ENCODE data around the gene MAPK4.

Gene MAPK4

DNA sequence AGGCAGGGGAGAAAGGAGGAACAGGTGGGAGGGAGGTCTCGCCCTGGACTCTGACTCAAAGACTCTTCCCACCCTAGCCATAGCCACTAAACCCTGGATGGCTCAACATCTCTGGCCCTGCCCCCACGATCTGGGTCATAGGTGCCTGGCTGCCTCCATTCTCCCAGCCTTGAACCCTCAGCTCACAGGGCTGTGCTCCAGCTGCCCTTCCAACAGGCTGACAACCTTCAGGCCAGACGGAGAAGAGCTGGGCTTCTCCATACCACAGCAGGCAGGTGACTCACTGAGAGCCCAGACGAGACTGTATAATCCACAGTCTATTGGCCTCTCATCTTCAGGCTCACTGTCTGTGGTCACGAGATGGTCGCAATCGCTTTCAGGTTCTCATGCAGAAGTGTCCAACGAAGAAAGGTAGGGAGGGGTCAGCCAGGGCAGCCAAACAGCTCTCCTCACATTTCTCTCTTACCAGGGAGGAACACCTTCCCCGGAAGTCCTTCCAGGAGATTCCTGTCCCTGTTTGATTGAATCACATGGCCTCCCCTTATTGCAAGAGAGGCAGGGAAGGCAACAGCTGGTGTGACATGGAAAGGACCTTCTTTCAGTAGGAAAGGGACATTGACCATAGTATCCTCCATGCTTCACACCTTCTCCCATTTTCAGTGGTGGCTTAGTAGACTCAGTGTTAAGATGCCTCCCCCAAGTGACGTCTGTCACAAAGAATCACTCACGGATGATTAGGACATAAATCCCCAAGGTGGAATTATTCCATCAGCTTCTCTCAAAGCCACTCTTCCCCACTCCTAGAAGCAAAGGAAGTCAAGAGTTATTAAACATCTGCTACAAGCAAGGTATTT lies 159.8 kb downstream of the MAPK4 start:
- DNase-seq (ENCODE audit: low read depth): no peak

DNA sequence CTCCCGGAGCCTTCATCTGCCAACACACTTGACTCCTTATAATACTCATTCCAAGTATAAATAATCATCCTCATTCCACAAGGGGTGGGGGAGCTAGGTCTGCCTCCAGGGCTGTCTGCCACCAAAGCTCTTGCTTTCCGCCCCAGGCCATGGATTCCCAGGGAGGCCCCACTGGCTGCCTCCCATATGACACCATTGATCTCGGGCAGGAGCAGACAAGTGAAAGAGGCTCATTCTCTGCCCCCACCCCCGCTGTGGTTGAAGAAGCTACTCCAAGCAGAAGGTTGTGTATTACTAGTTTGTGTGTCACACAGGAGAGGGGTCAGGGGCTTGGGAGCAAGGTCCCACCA lies 160.4 kb downstream of the MAPK4 start:
- no peak for DNase-seq (ENCODE audit: low read depth)

DNA sequence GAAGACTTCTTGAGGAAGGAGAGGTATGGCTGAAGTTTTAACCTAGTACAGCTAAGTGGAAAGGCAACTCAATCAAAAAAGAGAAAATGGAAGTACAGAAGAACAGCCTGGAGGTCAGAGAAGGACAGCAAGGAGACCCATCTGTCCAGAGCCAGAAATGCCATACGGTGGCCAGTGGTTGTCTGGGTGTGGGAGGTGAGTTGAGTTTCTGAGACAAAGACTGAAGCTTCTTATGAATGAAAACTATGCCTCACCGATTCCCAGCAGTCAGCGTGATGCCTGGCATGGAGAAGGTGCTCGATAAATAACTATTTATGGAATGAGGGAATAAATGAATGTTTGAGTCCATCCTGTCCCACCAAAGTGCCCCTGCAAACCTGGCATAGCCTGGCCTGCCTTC lies 161.1 kb downstream of the MAPK4 start:
- no peak for DNase-seq (ENCODE audit: low read depth)

DNA sequence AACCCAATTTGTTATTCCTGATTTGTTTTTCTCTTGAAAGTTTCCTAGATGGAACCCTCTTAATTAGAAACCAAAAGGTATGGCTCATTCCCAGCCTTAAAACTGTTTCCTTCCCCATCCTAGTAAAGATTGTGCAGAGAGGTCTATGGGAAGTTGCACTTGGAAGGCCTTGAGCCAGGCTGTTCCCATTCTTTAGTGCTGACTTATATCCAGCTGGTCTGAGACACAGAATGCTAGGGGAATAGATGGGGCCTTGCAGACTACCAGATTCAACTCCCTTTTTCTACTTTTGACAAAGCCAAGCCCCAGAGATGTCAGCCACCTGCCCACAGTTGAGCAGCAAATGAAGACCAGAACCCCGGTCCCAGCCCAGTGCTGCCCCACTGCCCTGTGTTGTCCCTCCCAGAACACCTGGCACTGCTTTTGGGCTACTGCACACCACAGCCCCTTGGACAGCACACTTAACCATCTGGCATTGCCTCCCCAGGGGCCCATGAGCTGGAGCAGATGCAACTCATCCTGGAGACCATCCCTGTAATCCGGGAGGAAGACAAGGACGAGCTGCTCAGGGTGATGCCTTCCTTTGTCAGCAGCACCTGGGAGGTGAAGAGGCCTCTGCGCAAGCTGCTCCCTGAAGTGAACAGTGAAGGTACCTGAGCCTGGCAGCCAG lies 161.7 kb downstream of the MAPK4 start:
- DNase-seq (ENCODE audit: low read depth): no peak

DNA sequence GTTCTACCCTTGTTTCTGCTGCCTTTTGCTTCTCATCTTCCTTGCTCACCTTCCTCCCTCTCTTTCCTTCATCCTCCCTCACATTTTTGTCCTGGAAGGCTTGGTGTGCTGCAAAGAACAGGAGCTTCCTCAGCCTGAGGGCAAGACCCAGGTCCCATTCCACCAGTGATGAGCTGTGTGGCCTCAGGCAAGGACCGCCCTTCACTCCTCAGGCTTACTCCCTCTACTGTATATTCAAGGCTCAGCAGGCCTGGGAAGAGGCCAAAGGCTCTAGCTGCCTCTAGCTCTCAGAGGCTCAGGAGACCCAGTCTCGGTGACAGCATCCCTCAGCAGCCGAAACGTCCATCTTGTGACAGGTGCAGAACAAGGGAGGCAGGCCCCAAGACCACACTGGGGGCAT lies 162.4 kb downstream of the MAPK4 start:
- no peak for DNase-seq (ENCODE audit: low read depth)

DNA sequence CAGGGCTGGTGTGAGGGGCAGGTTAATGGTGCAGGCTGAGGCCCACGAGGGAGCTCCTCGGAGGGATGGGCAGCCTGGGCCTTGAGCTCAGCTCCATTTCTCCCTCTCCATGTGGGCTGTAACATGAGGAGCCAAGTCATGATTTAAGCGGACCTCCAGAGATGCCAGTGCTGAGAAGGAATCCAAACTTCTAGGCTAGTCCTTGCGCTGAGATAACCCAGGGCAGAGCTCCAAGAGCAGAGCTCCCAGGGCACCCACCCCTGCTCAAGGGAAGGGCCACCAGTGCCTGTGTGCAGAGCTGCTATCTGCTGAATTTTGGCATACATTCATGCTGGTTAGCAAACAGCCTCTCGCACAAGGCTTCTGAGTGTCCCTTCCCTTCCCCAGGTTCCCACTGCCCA lies 164.9 kb downstream of the MAPK4 start:
- no peak for DNase-seq (ENCODE audit: low read depth)

DNA sequence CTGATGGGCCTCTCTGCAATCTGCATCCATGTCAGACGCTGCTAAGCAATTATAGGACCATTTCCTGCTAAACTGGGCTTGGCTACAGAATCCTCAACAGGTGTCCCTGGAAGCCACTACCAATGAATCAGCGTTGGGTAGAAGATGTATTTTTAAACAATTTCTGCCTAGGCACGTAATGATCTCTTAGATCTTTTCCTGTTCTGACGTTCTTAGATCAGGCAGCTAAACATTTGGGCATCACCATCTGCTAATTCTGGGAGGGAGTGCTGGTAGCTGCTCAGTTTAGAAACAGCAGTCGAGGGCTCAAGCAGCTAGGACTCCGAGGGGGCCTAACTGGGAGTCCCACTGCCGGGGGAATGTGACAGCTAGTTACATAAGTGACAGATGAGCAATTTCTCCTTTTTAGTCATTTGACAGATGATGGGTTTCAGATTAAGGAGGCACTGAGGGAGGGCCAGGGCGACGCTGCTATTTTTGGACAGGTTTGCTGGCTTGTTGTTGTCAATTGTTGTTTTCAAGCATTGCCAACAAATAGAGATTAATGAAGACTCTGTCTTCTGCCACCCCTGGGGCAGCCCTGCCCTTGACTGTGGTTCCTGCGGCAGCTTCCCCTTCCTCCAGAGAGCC lies 167.2 kb downstream of the MAPK4 start:
- no peak for DNase-seq (ENCODE audit: low read depth)

DNA sequence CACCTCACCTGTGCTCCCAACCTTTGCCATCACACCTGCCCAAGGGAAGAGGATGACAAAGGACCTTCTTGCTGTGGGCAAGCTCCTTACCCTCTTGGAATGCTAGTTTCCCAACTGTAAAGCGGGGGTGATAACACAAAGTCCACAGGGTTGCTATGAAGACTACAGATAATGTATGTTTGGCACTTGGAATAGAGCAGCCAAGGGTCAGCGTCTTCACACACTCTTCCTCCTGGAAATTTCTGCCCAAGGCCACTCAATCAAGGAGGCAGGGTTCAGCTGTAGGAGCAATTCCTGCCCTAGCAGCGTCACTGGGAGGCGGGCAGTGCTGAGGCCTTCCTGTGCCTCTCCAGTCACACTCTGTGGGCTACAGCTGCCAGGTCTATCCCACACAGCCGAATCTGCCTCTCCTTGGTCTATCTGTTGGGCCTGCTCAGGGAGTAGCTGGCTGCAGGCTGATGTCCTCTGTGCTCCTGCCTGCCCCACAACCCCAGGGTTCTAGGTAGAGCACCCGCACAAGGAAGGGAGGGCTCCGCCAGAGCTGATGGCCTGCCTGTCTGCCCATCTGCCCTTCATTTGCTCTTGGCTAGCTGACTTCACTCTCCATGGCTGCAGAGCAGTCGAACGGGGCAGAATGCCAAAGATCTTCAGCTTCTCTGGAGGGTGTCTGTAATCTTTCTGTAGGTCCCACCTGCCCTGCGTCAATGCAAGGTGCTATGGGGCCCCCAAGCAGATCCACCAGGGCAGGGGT lies 168.0 kb downstream of the MAPK4 start:
- no peak for DNase-seq (ENCODE audit: low read depth)

DNA sequence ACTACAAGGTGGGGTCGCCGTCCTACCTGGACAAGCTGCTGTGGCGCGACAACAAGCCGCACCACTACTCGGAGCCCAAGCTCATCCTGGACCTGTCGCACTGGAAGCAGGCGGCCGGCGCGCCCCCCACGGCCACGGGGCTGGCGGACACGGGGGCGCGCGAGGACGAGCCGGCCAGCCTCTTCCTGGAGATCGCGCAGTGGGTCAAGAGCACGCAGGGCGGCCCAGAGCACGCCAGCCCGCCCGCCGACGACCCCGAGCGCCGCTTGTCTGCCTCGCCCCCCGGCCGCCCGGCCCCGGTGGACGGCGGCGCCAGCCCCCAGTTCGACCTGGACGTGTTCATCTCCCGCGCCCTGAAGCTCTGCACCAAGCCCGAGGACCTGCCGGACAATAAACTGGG lies 169.5 kb downstream of the MAPK4 start:
- no peak for DNase-seq (ENCODE audit: low read depth)

DNA sequence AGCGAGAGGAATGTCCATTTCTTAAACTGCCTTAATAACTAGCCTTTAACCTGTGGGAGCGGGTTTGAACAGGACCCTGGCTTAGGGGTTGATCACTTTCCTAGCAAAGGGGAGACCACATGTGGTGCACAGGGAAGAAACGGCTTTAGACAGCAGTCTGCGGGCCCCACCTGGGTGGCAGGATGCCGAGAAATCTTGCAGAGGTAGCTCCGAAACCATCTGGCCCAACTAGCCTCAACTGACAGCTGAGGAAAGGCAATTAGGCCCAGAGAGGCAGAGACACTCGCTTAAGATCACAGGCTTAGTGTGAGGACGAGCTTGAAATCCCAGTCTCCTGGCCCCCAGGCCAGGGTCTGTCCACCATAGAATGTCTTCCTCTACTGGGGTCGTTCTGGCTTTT lies 170.1 kb downstream of the MAPK4 start:
- DNase-seq (ENCODE audit: low read depth): no peak

DNA sequence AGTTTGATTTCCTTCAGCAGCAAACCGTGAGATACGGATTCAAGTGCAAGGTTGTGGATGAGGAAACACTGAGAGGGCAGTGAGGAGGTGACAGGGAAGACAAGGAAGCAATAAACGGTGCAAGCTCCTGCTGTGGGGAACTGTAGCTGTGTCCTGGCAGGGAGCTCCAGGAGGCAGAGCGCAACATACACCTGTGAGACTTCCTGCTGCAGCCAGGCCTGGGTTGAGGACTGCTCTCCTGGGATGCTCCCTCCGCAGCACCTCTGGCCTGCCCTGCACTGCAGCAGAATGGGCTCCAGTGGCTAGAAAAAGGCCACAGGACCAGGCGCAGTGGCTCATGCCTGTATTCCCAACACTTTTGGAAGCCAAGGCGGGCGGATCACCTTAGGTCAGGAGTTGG lies 174.5 kb downstream of the MAPK4 start:
- no peak for DNase-seq (ENCODE audit: low read depth)

DNA sequence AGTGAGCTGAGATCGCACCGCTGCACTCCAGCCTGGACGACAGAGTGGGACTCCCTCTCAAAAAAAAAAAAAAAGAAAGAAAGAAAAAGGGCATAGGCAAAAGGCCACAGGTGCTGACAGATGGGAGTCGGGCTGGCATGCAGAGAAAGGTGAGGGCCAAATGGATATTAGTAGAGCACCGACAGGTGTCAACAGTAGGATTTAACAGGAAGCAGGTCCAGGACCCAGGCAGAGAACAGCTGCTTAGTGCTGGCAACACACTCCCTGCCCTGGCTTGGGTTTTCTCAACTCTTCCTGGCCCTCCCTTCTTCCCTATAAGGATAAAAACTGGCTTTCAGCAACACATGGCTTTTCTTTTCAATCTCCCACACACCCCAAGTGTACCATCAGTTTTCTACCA lies 175.0 kb downstream of the MAPK4 start:
- DNase-seq (ENCODE audit: low read depth): no peak

DNA sequence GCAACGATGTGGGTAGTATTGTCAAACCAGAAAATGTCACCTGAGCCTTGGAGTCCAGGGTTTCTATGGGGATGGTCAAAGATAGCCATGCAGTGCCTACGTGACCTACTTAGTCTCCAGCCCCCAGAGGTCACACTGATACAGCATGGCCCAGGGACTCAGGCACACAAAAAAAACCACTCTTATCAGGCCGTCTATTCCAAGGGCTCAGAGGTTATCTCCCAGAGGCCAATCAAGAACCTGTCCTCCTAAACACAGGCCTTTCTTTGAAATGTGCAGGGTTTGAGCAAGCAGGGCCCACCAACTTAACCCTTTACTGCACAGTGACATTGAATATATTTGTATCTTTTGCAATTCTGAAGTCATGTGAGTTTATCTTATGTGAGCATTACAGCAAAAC lies 177.2 kb downstream of the MAPK4 start:
- no peak for DNase-seq (ENCODE audit: low read depth)

DNA sequence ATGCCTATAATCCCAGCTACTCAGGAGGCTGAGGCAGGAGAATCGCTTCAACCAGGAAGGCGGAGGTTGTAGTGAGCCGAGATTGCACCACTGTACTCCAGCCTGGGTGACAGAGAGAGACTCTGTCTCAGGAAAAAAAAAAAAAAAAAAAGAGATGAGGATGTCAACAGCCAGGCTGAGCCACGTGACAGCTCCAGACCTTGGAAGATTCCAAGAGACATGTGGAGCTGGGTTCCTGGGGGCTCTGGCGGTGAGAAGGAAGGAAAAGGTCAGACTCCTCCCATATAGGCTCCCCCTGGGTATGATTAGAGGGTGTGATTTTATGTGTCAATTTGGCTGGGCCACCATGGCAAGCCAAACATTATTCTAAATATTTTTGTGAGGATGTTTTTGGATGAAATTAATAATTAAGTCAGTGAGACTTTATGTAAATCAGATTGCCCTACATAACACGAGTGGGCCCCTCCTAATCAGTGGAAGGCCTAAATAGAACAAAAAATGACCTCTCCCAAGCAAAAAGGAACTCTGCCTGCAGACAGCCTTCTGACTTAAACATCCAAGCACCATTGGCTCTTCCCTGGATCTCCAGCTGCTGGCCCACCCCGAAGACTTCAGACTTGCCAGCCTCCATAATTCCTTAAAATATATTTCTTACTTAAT lies 178.3 kb downstream of the MAPK4 start:
- no peak for DNase-seq (ENCODE audit: low read depth)

DNA sequence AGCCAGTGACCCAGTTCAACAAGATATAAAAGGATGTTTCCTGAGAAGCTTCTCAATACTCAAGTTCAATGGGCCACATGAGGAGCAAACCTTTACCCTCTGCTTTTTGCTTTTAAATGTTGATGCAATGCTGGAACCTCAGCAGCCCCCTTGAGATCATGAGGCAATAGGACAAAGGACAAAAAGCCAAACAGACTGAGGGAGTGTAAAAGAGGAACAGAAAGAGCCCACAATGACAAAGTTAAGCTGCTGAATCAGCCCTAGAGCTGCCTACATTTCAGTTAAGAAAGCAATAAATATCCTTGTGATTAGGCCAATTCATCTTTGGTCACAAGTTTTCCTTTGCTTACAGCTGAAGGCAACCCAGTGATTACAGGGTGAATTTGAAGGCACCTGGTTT lies 183.1 kb downstream of the MAPK4 start:
- DNase-seq (ENCODE audit: low read depth): no peak

DNA sequence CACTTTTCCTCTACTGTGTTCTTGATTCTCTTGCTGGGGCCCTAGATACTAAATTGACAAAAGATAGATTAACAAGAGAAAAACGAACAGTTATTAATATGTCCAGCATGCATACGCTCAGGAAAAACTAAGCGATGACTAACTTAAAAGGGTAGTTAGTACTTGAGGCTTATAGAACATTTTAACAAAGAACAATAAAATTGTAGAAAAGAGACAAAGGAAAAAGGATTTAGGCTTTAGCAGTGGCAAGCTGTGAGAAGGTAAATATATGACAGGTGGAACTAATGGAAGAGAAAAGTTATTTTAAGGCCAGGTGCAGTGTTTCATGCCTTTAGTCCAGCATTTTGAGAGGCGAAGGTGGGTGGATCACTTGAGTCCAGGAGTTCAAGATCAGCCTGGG lies 184.4 kb downstream of the MAPK4 start:
- DNase-seq (ENCODE audit: low read depth): no peak

DNA sequence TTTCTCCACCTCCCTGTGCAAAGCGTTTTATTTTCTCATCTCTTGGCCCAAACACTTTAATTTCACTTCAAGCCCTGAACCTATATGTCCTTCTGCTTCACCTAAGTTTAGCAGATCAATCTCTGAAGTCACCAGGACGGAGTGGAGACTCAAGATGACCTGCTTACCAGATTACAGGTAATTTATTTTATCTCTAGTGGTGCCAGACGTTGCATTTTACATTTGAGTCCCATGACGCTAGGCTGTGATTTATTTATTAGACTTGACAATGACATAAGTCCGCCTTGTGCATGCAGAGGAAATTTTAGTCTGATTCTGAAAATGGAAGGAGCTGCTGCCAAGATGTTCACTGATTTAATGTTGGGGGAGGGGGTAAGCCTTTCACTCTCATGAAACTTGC lies 186.1 kb downstream of the MAPK4 start:
- no peak for DNase-seq (ENCODE audit: low read depth)

DNA sequence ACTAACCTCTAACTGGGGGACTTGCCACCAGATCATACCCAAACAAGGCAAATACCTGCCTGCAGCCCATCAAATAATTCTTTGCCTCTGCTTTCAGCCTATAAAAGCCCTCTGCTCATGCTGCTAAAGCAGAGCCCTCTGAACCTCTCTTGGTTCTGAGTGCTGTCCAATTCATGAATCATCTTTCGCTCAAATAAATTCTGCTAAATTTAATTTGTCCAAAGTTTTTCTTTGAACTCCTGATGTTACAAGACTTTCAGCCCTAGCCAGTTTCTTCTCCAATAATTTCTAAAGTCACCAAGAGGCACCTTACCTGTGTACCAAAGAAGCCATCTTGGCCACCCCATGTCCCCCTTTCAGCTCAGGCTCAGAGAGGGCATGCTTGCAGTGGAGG lies 188.0 kb downstream of the MAPK4 start:
- DNase-seq (ENCODE audit: low read depth): no peak

DNA sequence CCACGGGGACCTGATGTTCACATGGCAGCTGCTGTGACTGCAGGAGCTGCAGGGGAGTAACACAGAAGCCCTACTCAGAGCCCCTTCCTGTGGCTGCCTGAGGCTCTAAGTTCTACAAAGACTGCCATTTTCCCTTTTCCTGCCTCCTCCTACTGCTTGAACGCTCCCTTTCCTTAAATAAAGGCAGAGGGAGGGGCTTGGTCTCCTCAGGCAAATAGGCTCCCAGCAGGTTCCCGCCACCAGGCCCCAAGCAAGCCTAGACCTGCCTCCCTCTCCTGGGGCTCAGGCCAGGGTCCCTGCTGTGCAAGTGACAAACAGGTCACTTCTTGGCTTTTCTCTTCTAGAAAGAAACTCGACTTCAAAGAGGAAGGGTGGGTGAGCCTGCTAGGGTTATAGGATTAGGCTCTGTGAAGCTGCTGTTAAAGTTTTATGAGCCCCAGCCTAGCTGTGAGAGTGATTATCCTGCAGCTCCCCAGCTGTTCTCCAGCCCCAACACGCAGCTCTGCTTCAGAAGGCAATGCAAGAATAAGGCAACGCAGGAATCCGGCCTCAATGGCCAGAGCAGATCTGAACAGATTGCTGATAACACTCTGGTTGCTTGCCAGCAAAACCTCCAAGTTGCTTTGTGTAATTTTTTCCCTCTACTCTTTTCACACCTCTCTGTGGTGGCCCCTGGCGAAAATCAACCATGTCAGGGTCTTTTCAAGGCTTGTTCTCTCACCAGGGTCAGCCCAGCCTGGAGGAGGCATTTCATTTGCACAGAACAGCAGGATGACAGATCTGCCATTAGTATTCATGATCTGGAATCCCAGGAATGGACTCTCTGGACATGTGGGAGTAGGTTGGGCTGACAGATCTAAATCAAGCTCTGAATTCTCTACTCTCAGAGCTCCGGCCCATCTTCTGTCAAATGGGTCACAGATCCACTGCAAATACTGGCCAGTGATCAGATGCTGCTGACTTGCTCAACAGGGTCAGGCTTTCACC lies 188.6 kb downstream of the MAPK4 start:
- DNase-seq (ENCODE audit: low read depth): no peak

DNA sequence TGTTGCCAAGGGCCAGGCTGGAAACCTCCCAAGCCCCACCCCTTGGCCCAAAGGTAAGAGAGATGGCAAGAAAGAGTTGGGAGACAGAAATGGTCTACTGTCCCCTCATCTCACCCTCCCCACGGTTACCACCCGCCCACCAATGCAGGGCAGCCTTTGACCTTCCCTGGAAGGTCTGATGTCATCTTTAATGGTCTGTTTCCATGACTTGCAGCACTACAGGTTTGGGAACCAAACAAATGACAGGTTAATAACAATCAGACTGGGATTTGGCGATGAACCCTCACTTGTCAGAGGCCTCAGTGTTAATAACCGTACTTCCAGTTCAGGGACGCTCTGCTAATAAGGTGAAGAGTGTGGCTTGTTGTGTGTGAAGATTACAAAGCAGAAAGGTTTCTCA lies 189.5 kb downstream of the MAPK4 start:
- DNase-seq (ENCODE audit: low read depth): no peak

DNA sequence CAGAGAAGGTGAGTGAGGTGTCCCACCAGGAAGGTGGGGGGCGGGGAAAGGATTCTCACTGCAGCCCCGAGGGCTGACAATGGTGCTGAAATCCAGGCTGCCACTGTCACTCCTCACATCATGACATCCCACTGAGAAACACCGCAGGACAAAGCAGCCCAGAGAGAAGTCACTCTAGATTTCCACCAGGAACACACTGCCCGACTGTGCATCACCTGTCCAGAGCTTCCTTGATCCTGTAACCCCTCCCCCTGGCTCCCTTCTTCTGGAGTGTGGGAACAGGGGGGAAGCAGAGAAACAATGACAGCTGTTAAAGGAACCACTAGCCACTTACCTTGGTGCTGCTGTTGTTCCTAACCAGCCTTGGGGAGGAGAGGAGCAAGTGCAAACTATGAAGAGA lies 190.1 kb downstream of the MAPK4 start:
- no peak for DNase-seq (ENCODE audit: low read depth)
